HFF-Myc (cell line): ENCODE results near the gene NR3C2.

ENCODE experiments used
- DNase-seq: peaks from one replicate; pipeline ENCODE4 v3.0.0-alpha.2; 2011; ENCODE audit warnings: low read depth; ENCODE audit errors: extremely low read depth
- H3K4me3 ChIP-seq: replicated peaks from 2 replicates; pipeline ENCODE4 v1.5.1; 2011; ENCODE audit warnings: low read depth, mild to moderate bottlenecking, control low read depth, low read length
- TF ChIP-seq, protein P1 (sequence below): IDR thresholded peaks from 2 replicates; pipeline ENCODE4 v1.5.1; 2012; ENCODE audit warnings: mild to moderate bottlenecking, low read depth, low read length, control low read depth; ENCODE audit errors: missing control alignments

NR3C2 gene

GRCh38 chr4:148376151-148376550 is 66.1 kb downstream of the NR3C2 start:
- DNase-seq: peak; percentile 2
- TF ChIP-seq, protein P1, sequence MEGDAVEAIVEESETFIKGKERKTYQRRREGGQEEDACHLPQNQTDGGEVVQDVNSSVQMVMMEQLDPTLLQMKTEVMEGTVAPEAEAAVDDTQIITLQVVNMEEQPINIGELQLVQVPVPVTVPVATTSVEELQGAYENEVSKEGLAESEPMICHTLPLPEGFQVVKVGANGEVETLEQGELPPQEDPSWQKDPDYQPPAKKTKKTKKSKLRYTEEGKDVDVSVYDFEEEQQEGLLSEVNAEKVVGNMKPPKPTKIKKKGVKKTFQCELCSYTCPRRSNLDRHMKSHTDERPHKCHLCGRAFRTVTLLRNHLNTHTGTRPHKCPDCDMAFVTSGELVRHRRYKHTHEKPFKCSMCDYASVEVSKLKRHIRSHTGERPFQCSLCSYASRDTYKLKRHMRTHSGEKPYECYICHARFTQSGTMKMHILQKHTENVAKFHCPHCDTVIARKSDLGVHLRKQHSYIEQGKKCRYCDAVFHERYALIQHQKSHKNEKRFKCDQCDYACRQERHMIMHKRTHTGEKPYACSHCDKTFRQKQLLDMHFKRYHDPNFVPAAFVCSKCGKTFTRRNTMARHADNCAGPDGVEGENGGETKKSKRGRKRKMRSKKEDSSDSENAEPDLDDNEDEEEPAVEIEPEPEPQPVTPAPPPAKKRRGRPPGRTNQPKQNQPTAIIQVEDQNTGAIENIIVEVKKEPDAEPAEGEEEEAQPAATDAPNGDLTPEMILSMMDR: no peak
- no peak overlapping the region for H3K4me3 ChIP-seq

DNA sequence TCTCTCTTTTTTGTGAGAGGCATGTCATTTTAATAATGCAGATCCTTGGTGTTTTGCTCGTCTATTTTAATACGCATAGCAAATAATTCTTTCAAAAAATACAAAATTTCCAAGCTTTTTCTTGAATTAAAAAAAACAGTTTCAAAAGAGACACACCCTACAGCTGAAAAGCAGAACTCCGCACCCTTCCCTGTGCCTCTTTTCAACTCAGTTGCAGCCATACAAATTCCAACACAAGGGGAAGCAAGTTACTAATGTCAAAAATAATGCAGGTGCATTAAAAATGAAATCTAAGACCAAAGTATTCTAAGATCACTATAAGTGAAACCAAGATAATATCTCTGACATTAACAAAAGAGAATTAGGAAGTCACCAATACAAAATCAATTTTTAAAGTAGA is 66.6 kb downstream of the NR3C2 start:
- TF ChIP-seq, protein P1: no peak
- no peak for DNase-seq
- no peak overlapping the region for H3K4me3 ChIP-seq

DNA sequence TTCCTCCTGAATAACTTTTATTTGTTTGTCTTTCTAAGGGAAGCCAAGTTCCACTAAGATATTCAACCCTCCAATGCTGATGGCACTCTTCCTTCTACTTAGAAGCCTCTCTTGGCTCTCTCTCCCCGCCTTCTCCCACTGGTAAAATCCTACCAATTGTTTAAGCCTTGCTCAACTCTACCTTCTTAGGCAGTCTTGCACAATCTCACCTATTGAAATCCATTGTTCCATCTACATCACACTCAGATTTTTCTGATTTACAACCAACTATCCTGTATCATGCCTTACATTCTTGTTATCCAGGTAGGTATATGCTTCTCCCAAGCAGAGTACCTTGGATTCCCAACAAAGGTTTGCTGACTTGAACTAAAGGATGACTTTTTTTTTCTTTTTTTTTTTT is 69.1 kb downstream of the NR3C2 start:
- TF ChIP-seq, protein P1: no peak
- no peak overlapping the region for H3K4me3 ChIP-seq
- DNase-seq: no peak

DNA sequence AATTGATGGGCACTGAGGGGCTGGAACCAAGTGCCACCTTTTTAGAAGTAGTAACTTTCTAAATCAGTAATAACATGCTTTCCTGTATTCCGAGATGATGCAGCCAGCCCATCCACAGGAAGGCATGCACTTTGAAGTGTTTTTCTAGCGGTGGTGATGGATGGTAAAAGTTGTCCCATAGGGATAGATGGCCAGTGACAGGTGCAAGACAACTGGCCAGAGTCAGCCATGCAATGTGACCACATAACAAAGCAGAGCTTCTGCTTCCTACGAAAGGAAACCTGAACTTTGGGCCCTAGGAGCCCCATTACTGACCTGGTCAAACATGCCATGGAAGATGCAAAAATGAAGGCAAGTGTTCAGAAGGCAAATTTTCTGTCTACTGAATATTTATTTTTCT is 72.3 kb downstream of the NR3C2 start:
- no peak overlapping the region for H3K4me3 ChIP-seq
- no peak for DNase-seq
- TF ChIP-seq, protein P1: no peak

DNA sequence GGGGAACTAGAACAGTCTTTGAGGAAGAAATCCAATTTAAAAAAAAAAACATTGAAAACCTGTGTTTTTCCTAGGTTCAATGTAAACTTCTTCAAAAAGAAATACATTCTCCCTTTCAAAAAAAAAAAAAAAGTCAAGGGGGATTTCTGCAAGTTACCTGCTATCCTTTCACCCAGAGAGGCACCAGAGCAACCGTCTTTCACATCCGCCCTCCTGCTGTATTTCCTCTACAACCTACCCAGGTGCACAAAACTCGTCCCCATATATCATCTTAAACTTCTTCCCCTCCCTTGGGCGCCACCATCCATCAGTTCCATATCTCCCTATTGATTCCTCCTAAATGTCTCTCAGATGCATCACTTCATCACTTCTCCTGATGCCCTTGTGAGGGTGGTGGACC is 74.5 kb downstream of the NR3C2 start:
- TF ChIP-seq, protein P1: no peak
- H3K4me3 ChIP-seq: no peak overlapping the region
- no peak for DNase-seq

DNA sequence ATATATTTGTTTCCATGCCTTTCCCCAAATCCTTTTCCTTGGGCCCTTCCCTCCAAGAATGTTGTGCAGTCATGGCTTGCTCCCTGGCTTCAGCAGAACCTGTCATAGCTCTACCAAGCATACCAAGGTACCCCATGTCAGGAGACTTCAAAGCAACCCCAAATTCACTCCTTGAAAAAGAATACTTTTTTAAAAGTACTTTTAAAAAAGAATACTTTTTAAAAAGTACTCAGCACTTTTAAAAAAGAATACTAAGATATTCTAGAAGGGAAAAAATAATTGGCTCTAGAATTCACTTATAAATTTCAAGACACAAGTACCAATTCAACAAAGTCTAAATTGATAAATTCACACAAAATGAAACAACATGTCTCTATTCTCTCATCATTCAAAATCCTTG is 76.0 kb downstream of the NR3C2 start:
- TF ChIP-seq, protein P1: no peak
- DNase-seq: no peak
- H3K4me3 ChIP-seq: no peak overlapping the region

- TF ChIP-seq, protein P1: no peak
- H3K4me3 ChIP-seq: no peak overlapping the region
- no peak for DNase-seq
These were observed 77.7 kb downstream of the NR3C2 start for GRCh38 chr4:148364525-148364924.
